ENCODE data around the gene MSN.

The MSN gene

GRCh38 chrX:65674204-65674893, 6.9 kb downstream of the MSN start:
- no peak for DNase-seq

- no peak for DNase-seq
These were observed 10.6 kb downstream of the MSN start for GRCh38 chrX:65677954-65678469.

- DNase-seq: no peak
These were observed 11.7 kb downstream of the MSN start for GRCh38 chrX:65679071-65679540.

DNA sequence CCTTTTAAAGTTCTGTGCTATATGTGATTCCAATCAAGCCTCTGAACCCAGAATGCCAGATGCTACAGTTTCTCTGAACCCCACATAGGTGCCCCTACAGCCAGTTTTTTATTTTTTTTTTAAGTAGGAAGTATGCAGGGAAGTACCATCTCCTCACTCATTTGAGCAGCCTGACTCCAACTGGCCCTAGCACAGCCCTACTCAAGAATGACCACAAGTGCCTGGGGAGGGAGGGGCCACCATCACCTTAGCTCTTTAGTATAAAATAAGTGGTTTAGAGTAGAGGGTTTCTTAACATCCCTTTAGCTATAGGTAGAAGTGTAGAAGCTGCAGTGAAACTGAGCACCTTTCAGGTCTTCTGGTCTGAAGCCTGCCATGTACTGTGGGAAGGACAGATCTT, 14.4 kb downstream of the MSN start:
- no peak for DNase-seq

DNA sequence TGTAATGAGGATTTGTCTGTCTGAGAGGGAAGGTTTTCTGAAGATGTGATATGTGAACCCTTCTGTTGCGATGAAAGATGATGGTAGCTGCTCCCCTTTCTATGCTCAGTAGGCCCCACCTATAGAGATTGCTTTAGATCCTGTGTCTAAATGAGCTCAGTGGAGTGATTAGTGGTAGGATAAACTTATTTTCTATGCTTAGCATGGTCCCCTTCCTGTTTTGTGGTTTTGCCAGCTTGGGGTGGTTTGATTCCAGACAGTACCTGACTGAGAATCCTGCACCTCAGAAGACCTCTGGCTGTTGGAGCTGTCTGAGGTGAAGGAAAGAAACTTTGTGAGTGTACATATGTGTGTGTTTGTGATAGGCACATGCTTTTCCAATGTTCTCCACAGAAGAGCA, 17.7 kb downstream of the MSN start:
- no peak for DNase-seq

DNA sequence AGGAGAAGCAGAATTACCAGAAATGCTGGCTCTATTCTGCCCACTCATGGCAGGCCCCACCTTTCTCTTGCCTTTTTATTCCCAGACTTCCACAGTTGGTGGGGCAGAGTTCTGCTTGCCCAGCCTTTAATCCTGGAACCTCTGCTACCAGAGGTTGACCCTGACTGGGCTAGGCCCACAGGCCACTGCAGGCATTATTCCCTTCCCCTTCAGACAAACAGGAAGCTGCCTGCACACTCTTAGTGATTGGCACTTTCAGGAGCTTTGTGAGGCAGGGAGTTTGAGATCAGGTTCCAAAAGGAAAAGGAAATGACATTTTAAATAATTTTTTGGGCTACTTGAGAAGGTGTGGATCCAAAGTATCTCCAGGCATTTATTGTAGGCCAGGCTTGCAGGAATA, 18.8 kb downstream of the MSN start:
- DNase-seq: no peak

GRCh38 chrX:65687367-65687766, 19.9 kb downstream of the MSN start:
- no peak for DNase-seq

GRCh38 chrX:65688403-65688871, 21.0 kb downstream of the MSN start:
- DNase-seq: no peak

DNA sequence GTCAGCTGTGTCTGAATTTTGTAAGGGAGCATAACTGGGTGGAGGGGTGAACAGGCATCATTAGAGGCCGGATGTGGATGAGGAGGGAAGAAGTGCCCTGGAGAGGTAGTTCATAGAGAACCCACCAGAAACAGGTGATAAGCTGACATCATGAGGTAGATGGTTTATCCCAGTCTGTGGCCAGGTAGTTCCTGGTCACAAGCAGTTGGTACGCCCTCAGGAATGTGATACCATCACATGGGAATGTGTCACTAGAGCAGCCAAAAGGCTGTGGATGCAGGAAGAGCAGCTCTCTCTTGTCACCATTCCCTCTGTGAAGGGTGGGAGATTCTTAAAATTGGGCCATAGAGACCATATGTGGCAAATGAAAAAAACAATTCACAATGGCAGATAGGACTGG, 21.9 kb downstream of the MSN start:
- no peak for DNase-seq

DNA sequence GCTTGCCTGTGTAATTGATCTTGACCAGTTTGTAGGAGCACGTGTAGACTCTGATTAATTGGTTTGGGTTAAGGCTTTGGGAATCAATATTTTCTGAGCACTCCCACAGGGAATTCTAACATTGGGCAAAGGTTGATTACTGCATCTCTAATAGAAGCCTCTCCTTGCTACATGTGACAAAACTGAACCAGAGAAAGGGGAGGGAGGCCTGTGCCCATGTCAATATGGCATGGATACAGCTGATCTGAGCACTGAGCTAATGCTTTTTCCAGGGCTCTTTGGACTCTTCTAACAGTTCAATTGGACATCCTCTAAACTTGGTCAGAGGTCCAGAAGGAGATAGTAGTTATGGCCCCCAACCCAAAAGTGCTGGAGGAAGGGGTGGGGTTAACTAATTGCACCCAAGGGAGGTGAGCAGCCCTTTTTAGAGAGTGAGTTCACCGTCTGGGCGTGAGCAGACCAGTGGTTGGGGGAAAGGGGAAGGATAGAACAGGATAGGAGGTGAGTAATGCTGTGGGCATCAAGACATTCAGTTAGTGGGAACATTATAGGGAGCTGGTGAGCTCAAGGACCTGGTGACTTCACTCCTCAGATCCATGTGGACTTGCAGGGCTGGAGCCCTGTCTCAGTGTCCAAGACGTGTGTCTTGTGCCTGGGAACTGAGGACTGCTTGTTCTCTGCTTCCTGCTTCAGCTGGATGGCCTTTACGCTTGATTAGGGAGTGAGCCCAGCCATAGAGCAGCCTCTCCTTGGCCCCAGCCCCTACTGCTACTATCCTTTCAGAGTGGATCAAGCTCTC, 22.8 kb downstream of the MSN start:
- no peak for DNase-seq

DNA sequence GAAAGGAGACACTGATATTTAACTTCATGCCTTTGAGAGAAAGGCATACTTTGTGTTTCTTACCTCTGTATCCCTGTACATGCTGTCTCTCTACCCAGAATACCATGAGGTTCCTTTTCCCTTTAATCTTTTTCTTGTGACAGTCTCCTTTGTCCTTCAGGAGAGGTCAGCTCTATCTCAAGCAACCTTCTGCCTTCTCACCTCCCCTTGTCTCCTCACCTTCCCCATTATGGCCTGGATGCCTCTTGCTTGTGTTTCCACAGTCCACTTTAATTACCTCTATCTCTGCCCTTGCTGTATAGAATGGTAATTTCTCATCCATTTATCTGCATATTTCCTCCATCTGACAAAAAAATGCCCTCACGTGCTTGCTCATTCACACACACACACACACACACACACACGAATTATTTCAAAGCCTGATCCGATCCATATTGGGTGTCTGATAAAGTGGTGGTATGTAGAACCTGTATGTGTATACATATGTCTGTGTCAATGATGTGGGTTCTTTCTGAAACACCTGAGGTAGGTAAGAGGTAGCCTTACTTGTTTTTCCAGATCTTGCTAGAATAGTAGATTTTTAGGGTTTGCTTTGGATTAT, 28.5 kb downstream of the MSN start:
- DNase-seq: no peak

- DNase-seq: no peak
These were observed 29.2 kb downstream of the MSN start for GRCh38 chrX:65696613-65697012.

- no peak for DNase-seq
These were observed 29.8 kb downstream of the MSN start for GRCh38 chrX:65697211-65697641.

DNA sequence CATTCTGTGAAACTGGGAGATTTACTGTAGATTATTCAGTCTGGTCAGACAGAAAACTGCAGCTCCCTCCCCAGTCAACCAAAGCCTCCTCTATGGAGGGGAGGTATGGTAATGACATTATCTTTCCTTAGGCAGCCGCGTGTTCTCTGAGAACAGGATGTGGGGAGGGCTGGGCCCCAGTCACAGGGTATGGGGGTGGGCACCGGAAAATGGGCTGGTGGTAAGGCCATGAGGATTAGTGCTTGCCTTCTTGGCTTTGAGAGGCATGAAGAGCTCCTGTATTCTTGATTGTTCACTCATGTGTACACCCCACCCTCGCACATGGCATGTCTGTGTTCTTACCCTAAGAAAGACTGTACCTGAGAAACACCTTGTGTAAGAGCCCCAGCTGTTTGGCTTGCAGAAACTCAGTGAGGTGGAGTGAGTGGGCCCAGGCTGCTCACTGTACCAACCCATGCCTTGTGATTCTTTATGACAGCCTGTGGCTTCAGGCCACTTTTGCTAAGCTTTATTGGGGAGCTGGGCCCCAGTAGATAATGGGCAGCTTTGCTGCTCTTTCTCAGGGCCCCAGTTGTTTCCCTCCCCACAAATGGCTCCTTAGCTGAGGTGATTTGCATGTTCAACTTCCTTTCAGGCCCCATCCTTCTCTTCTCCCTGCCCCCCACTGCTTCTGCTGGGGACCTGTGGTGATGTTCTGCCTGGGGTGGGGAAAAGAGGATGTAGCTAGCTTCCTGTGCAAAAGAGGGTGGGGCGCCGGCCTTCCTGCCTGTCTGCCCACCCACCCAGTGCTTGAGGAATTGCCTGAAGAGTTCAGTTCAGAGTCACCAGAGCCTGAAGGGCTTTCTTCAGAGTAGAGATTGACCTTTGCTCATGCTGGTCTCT, 30.7 kb downstream of the MSN start:
- DNase-seq: no peak

DNA sequence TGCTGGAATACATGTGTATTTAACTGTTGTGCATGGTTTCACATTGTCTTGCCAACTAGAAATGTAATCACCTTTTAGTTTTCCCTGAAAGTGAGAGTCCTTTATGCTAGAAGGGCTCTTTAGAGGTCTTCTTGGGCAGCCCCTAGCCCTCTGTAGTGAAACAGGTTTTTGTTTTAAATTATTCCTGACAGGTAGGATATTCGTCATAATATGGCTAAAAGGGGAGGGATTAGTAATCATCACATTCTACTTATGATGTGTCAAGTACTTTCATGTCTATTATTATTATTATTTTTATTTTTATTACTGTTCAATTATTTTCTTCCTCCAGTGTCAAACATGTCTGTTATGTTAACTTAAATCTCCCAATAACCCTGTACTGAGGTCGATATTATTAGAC, 35.5 kb downstream of the MSN start:
- no peak for DNase-seq

DNA sequence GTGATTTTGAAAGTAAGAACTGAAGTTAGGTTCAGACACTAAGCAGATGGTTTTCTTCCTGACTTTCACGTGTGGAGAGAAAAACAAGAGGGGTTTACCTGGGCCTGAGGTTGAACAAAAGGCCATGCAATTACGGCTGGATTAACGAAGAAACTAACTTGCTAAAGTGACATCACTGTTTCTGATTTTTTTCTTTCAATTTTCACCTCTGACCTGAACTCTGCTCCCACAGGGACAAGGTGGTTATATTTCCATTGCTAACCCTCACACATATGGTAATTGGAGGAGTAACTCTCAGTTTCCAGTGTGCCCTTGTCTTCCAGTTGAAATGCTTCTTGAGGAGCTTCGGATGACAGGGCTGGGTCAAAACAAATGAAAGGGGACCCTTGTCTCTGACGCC, 38.0 kb downstream of the MSN start:
- DNase-seq: no peak

DNA sequence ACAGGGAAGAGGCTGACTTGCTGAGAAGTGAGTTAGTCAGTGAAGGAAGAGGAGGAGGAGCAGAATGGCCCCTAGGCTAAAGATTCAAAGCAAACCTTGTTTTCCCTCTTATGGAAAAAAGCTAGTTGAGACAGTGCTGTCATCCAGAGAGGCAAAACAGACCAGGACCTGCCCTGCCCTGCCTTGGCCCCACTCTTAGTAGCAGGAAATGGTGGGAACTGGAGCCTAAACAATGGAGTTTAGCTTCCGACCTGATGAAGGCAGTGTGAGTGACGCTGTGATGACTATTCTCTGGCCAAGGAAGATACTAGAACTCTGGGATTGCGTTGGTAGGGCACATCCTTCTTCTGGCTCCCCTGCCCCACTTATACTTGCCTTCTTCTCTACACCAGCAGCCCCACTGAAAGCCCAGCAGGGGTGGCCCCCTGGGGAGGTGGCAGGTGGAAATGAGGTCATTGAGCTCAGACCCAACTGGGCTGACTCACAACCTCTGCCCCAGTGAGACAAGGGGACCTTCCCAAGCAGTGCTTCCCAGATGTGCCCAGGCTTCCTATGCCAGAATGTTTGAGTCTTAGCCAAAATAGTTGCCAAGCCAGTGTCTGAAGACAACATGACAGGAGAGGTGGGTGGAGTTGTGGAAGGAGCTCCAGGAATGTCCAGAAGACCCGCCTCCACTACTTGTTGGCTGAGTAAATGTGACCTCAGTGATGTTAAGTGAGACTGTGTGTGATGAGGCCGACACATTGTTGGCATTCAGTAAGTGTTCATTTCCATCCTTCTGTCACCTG, 38.8 kb downstream of the MSN start:
- no peak for DNase-seq

DNA sequence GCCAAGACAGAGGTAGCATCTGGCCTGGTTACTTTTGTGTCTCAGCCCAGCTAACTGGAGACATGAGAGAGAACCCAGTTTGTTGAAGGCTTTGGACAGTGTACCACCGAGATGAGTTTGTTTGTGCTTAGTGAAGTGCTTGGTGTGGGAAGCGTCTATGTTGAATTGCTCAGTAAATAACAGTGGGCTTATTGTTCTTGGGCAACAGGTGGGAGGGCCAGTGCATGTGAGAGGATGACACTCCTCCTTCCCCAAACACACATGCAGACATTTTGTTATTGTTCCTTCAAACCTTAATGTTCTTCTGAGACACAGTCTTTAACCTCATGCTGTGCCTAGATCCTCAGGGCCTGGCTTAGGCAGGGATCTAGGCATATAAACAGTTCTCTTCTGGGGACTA, 39.7 kb downstream of the MSN start:
- no peak for DNase-seq

GRCh38 chrX:65712005-65712806, 44.8 kb downstream of the MSN start:
- no peak for DNase-seq

DNA sequence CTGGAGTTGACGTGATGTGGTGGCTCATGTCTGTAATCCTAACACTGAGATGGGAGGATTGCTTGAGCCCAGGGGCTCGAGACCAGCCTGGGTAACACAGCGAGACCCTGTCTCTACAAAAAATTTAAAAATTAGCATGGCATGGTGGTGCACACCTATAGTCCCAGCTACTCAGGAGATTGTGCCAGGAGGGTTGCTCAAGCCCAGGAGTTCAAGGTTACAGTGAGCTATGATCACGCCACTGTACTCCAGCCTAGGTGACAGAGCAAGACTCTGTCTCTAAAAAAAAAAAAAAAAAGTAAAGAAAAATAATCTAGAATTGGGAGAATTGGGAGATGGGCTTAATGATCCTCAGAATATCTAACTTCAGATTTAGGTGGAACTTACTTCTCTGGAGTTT, 51.1 kb downstream of the MSN start:
- DNase-seq: no peak

- DNase-seq: no peak
These were observed 53.0 kb downstream of the MSN start for GRCh38 chrX:65720381-65720964.

Data from NCI-H1694 (cell line).